ENCODE measurements around the gene CHMP4A.

GRCh38 chr14:24219521-24219920 is 6.2 kb upstream of the CHMP4A start:
- TF ChIP-seq, protein P1, sequence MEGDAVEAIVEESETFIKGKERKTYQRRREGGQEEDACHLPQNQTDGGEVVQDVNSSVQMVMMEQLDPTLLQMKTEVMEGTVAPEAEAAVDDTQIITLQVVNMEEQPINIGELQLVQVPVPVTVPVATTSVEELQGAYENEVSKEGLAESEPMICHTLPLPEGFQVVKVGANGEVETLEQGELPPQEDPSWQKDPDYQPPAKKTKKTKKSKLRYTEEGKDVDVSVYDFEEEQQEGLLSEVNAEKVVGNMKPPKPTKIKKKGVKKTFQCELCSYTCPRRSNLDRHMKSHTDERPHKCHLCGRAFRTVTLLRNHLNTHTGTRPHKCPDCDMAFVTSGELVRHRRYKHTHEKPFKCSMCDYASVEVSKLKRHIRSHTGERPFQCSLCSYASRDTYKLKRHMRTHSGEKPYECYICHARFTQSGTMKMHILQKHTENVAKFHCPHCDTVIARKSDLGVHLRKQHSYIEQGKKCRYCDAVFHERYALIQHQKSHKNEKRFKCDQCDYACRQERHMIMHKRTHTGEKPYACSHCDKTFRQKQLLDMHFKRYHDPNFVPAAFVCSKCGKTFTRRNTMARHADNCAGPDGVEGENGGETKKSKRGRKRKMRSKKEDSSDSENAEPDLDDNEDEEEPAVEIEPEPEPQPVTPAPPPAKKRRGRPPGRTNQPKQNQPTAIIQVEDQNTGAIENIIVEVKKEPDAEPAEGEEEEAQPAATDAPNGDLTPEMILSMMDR (IDR thresholded peaks at IDR 0.05): no peak
- no peak for TF ChIP-seq POLR2A (IDR thresholded peaks at IDR 0.05)

All from testis (tissue), 2 donors.